AG10803 (cell line): Measurements from ENCODE around the gene ANKRD12.

Experiments
- DNase-seq: peaks from one replicate; pipeline ENCODE4 v3.0.0; 2010; ENCODE audit warnings: low read depth
- H3K4me3 ChIP-seq: 2 replicates; pipeline ENCODE4 v1.5.1; 2011; ENCODE audit warnings: mild to moderate bottlenecking, low read length, control low read depth
- TF ChIP-seq, protein P1 (sequence below): conservative IDR thresholded peaks from 2 replicates; pipeline ENCODE4 v1.5.1; 2011; ENCODE audit warnings: mild to moderate bottlenecking, low read length, control low read depth, inconsistent platforms

ANKRD12 gene

GRCh38 chr18:9101730-9102507 is 34.7 kb upstream of the ANKRD12 start:
- peak; percentile 75 for DNase-seq
- TF ChIP-seq, protein P1, sequence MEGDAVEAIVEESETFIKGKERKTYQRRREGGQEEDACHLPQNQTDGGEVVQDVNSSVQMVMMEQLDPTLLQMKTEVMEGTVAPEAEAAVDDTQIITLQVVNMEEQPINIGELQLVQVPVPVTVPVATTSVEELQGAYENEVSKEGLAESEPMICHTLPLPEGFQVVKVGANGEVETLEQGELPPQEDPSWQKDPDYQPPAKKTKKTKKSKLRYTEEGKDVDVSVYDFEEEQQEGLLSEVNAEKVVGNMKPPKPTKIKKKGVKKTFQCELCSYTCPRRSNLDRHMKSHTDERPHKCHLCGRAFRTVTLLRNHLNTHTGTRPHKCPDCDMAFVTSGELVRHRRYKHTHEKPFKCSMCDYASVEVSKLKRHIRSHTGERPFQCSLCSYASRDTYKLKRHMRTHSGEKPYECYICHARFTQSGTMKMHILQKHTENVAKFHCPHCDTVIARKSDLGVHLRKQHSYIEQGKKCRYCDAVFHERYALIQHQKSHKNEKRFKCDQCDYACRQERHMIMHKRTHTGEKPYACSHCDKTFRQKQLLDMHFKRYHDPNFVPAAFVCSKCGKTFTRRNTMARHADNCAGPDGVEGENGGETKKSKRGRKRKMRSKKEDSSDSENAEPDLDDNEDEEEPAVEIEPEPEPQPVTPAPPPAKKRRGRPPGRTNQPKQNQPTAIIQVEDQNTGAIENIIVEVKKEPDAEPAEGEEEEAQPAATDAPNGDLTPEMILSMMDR = no peak
- peak overlapping the region; percentile 81 for H3K4me3 ChIP-seq

DNA sequence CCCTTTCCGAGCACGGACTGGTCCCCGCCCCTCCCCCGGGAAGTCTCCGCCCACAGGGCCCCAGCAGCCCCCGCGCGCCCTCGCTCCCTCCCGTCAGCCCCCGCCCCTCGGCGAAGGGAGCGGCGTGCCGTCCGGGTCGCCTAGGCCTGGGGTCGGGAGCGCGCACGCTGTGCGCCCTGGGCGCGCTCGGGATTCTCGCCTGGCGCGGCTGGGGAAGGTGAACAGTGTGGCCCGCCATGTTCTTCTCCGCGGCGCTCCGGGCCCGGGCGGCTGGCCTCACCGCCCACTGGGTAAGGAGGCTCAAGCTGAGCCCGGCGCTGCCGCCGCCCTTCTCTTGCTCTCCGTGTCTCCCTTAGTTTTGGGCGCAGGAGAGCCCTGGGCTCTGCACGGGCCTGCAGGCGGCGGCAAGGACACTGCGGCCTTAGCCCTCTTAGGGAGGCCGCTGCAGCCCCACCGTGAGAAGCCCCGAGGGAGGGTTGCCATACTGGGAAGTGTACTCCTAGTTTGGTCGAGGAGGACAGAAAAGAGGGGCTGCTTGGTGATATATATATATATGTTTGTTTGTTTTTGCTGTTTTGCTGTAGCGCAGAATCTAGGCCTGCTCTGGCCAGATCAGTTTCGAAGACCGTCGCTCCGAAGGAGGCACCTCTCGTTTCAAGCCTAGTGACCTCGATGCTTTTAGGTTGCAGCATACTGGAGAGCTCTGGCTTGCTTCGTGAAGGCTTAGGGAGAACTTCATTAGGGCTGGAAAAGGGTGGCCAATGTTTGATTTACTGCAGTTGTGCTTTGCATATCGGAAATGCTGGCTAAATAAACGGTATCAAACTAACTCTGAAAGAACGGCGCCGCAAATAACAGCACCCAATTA is 33.8 kb upstream of the ANKRD12 start, which contains the start of gene NDUFV2:
Gene NDUFV2 (plus strand): TSS at position 192 of the 868 bp plus-strand sequence. CDS start 45 bp downstream, at position 237.
- peak within 1 kb of the TSS; percentile 88 for H3K4me3 ChIP-seq
- peak; percentile 93 for DNase-seq
- TF ChIP-seq, protein P1 = no peak

- TF ChIP-seq, protein P1 = peak; percentile 45
- peak; percentile 47 for DNase-seq
- peak overlapping the region; percentile 88 for H3K4me3 ChIP-seq
Measured at GRCh38 chr18:9103376-9103873, 33.2 kb upstream of the ANKRD12 start.

DNA sequence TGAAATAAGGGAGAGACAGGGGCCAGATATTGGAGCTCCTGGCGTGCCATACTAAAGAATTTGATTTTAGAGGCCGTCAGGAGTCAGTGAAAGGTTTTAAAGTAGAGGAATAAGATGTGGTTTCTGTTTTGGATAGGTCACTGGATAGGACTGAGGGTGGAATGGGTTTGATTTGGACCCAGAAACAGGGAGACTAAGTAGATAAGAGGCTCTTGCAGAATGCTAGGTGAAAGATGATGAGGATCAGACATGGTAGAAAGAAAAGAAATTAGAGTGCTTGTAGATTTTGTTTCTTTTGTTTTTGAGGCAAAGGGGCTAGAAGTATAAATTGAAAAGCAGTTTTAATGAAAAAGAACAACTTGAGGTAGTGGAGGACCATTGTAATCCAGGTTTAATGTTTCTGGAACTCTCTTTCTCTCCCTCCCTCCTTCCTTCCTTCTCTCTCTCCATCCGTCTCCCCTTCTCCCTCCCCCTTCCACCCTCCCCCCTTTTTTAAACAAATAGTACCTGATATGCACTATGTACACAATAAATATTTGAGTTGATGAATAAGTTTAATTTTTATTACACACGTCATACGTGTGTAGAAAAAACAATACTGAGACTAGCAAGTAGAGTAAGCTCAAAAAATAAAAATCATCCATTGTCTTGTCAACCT is 32.2 kb upstream of the ANKRD12 start:
- TF ChIP-seq, protein P1 = no peak

GRCh38 chr18:9105420-9105819 is 31.2 kb upstream of the ANKRD12 start:
- H3K4me3 ChIP-seq = peak overlapping the region; percentile 88
- TF ChIP-seq, protein P1 = no peak
- DNase-seq = no peak

More for the DNA sequence above, 32.2 kb upstream of the ANKRD12 start:
- no peak for DNase-seq
- peak overlapping the region; percentile 88 for H3K4me3 ChIP-seq

DNA sequence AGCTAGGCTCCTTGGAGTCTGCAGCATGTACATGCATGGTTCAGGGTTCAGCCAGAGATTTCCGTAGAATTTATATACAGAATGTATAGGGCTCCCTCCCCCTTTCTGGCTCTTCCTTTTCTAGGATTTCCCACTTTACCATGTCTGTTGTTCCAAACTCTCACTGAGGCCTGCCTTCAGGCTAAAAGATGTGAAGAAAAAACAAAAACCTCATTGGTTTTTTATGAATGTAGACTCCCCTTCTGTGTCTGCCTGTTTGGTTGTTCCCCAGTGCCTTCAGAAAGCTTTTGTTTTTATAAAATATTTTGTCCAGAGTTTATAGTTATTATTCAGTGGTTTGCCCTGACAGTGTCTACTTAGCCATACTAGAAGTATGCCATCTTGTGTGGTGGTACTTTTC is 30.5 kb upstream of the ANKRD12 start:
- TF ChIP-seq, protein P1 = no peak
- no peak for DNase-seq
- H3K4me3 ChIP-seq = peak overlapping the region; percentile 18
